K562 (cell line): ENCODE data around the gene LMOD1. TPM values are rescaled to one million over a fixed set of nuclear protein-coding genes. Genes with fewer than 3 reads are reported as not detected.
A peak's percentile ranks its signal among the peaks of the same experiment; 100 is the strongest.

Experiments
- ATF1 ChIP-seq, 2 experiments: fragments of 450-650 bp in 1 of 2; IDR thresholded peaks; 2 replicates each; pipeline ENCODE4 v1.6.1; 2016; ENCODE audit warnings: missing compliant biosample characterization in 1 of 2, missing genetic modification characterization in 1 of 2
- BRD4 ChIP-seq: fragments of 200-600 bp; sonication (generic); IDR thresholded peaks from 2 replicates; pipeline ENCODE4 v1.6.1; 2017; ENCODE audit warnings: inconsistent platforms
- CCNT2 ChIP-seq: IDR thresholded peaks from 2 replicates; pipeline ENCODE4 v1.6.1; 2011; ENCODE audit warnings: borderline replicate concordance, low read depth, mild to moderate bottlenecking, moderate library complexity, mixed read lengths, low read length; ENCODE audit not compliant: insufficient read length; ENCODE audit errors: extremely low read depth
- GATA2 ChIP-seq: sonication (generic); formaldehyde crosslinking; IDR thresholded peaks from 2 replicates; pipeline ENCODE4 v1.4.0; 2020; ENCODE audit warnings: mild to moderate bottlenecking, missing genetic modification reagents
- GATAD2A ChIP-seq: fragments of 450-650 bp; IDR thresholded peaks from 2 replicates; pipeline ENCODE4 v1.6.1; 2017
- HNRNPLL ChIP-seq: fragments of 200-400 bp; formaldehyde crosslinking; IDR thresholded peaks from 2 replicates; pipeline ENCODE4 v1.6.1; 2017; ENCODE audit warnings: low read length, low read depth, mild to moderate bottlenecking; ENCODE audit not compliant: poor library complexity, severe bottlenecking
- KDM5B ChIP-seq: fragments of 200-600 bp; sonication (generic); IDR thresholded peaks from 2 replicates; pipeline ENCODE4 v1.6.1; 2012; ENCODE audit warnings: low read depth, mild to moderate bottlenecking, moderate library complexity, low read length, control low read depth, inconsistent platforms; ENCODE audit not compliant: insufficient replicate concordance
- NUFIP1 ChIP-seq: fragments of 450-650 bp; IDR thresholded peaks from 2 replicates; pipeline ENCODE4 v1.6.1; 2018; ENCODE audit not compliant: partially characterized antibody
- RBM22 ChIP-seq: fragments of 200-400 bp; formaldehyde crosslinking; IDR thresholded peaks from 2 replicates; pipeline ENCODE4 v1.6.1; 2018; ENCODE audit warnings: low read length, low read depth; ENCODE audit not compliant: poor library complexity, severe bottlenecking
- RBM25 ChIP-seq: fragments of 200-400 bp; formaldehyde crosslinking; IDR thresholded peaks from 2 replicates; pipeline ENCODE4 v1.6.1; 2018; ENCODE audit warnings: low read length, low read depth, moderate library complexity; ENCODE audit not compliant: severe bottlenecking
- SMARCA5 ChIP-seq: fragments of 450-650 bp; IDR thresholded peaks from 2 replicates; pipeline ENCODE4 v1.6.1; 2016
- TCFL5 ChIP-seq: fragments of 250-450 bp; sonication (Bioruptor Pico); conservative IDR thresholded peaks from 2 replicates; pipeline ENCODE4 v1.6.1; 2021; ENCODE audit warnings: mild to moderate bottlenecking, moderate library complexity, matching md5 sums
- TRIM24 ChIP-seq, 2 experiments: fragments of 450-650 bp; IDR thresholded peaks; 2 replicates each; pipeline ENCODE4 v1.6.1; 2016
- ZBTB7A ChIP-seq: IDR thresholded peaks from 2 replicates; pipeline ENCODE4 v1.6.1; 2011; ENCODE audit warnings: low read depth, mild to moderate bottlenecking, low read length, moderate library complexity, borderline replicate concordance; ENCODE audit not compliant: control insufficient read depth
- ZNF586 ChIP-seq: fragments of 450-650 bp; formaldehyde crosslinking; conservative IDR thresholded peaks from 2 replicates; pipeline ENCODE4 v1.4.0; 2020; ENCODE audit warnings: mild to moderate bottlenecking, moderate library complexity
- ZNF79 ChIP-seq: fragments of 250-450 bp; sonication (Bioruptor Pico); IDR thresholded peaks from 2 replicates; pipeline ENCODE4 v1.4.0; 2020; ENCODE audit warnings: low read depth, mild to moderate bottlenecking, moderate library complexity
- polyA plus RNA-seq, 8 experiments: library from polyadenylated mRNA; depleted of rRNA in 4 of 8; stranded (reverse) in 5 of 8; unstranded in 3 of 8; fragments of >200 nt; fragmentation: Nextera tagmentation in 2 of 8; fragmentation: Illumina TruSeq in 1 of 8; extraction: Ambion mirVana in 2 of 8; extraction: Trizol in 1 of 8; gene quantifications; 2 replicates each; pipeline versions ENCODE4 v1.2.1 to v1.2.3, GENCODE V29; 2011 to 2014; ENCODE audit warnings: inconsistent platforms in 1 of 8, missing spikeins in 1 of 8
- total RNA-seq, 7 experiments: library from RNA; depleted of rRNA in 6 of 7; stranded (reverse); fragments of >200 nt in 6 of 7; fragmentation: Illumina TruSeq in 2 of 7; extraction: Trizol in 2 of 7; gene quantifications; 2 replicates each; pipeline versions ENCODE4 v1.2.1 to v1.2.3, GENCODE V29; 2011 to 2021; ENCODE audit warnings: low replicate concordance in 1 of 7
- TF ChIP-seq, protein P1 (sequence below): sonication (generic); formaldehyde crosslinking; IDR thresholded peaks from 2 replicates; pipeline ENCODE4 v1.8.1; 2022; ENCODE audit warnings: missing genetic modification reagents
- TF ChIP-seq, protein P2 (sequence below): fragments of 250-450 bp; sonication (Bioruptor Pico); IDR thresholded peaks from 2 replicates; pipeline ENCODE4 v1.4.0; 2020
- TF ChIP-seq, protein P3 (sequence below): sonication (generic); formaldehyde crosslinking; IDR thresholded peaks from 2 replicates; pipeline ENCODE4 v1.8.0; 2022; ENCODE audit warnings: mild to moderate bottlenecking, missing genetic modification reagents
- TF ChIP-seq, protein P4 (sequence below): sonication (generic); formaldehyde crosslinking; IDR thresholded peaks from 2 replicates; pipeline ENCODE4 v1.9.0; 2022; ENCODE audit warnings: mild to moderate bottlenecking, missing genetic modification reagents

Gene LMOD1
- total and polyA plus RNA-seq, 9 of the 15 experiments (the other 6 are each of a cell fraction or from before 2014, with no cell fraction given) = 0.03 to 0.54 (median 0.38) TPM; not detected in 1

DNA sequence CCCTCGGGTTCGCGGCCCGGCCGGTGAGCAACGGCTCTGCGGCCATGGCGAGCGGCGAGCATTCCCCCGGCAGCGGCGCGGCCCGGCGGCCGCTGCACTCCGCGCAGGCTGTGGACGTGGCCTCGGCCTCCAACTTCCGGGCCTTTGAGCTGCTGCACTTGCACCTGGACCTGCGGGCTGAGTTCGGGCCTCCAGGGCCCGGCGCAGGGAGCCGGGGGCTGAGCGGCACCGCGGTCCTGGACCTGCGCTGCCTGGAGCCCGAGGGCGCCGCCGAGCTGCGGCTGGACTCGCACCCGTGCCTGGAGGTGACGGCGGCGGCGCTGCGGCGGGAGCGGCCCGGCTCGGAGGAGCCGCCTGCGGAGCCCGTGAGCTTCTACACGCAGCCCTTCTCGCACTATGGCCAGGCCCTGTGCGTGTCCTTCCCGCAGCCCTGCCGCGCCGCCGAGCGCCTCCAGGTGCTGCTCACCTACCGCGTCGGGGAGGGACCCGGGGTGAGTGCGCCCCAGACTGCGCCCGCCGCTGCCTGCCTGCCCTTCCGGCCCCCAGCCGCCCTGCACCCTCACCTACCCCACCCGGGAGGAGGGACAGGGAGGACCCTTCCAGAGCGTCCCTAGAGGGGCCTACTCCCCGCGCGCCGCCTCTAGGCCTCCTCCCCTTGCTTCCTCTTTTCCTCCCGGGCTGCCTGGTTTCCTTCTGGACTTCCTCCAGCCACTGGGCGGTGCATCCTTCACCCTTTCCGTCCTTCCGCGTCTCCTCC lies 36.5 kb upstream of the LMOD1 start, which contains the start of gene RNPEP (continued):
- peak; percentile 84 for TF ChIP-seq ZBTB7A
- TF ChIP-seq HNRNPLL = peak; percentile 27
- TF ChIP-seq, protein P1, sequence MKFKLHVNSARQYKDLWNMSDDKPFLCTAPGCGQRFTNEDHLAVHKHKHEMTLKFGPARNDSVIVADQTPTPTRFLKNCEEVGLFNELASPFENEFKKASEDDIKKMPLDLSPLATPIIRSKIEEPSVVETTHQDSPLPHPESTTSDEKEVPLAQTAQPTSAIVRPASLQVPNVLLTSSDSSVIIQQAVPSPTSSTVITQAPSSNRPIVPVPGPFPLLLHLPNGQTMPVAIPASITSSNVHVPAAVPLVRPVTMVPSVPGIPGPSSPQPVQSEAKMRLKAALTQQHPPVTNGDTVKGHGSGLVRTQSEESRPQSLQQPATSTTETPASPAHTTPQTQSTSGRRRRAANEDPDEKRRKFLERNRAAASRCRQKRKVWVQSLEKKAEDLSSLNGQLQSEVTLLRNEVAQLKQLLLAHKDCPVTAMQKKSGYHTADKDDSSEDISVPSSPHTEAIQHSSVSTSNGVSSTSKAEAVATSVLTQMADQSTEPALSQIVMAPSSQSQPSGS (CRISPR knock-in tag) = no peak
- TF ChIP-seq BRD4 = peak; percentile 33; the same call in 1 of the 2 replicates
- peak; percentile 70; the same call in 1 of the 2 replicates for TF ChIP-seq SMARCA5
- TF ChIP-seq KDM5B = peak; percentile 85
- TF ChIP-seq, protein P2, sequence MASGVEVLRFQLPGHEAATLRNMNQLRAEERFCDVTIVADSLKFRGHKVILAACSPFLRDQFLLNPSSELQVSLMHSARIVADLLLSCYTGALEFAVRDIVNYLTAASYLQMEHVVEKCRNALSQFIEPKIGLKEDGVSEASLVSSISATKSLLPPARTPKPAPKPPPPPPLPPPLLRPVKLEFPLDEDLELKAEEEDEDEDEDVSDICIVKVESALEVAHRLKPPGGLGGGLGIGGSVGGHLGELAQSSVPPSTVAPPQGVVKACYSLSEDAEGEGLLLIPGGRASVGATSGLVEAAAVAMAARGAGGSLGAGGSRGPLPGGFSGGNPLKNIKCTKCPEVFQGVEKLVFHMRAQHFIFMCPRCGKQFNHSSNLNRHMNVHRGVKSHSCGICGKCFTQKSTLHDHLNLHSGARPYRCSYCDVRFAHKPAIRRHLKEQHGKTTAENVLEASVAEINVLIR (CRISPR knock-in tag) = no peak
- TF ChIP-seq GATAD2A = no peak
- TF ChIP-seq TCFL5 = no peak
- no peak for TF ChIP-seq GATA2
- peak in 1 of 2 experiments; percentile 88; a peak in 2 of 4 replicates for TF ChIP-seq TRIM24 (IDR thresholded peaks at IDR 0.05)
- no peak for TF ChIP-seq ATF1 (CRISPR knock-in tag; IDR thresholded peaks at IDR 0.05)
- peak; percentile 66 for TF ChIP-seq ATF1 (tag; IDR thresholded peaks at IDR 0.05)
- peak; percentile 34 for TF ChIP-seq RBM25
- peak; percentile 11 for TF ChIP-seq NUFIP1
- TF ChIP-seq CCNT2 = peak; percentile 65
- TF ChIP-seq, protein P3, sequence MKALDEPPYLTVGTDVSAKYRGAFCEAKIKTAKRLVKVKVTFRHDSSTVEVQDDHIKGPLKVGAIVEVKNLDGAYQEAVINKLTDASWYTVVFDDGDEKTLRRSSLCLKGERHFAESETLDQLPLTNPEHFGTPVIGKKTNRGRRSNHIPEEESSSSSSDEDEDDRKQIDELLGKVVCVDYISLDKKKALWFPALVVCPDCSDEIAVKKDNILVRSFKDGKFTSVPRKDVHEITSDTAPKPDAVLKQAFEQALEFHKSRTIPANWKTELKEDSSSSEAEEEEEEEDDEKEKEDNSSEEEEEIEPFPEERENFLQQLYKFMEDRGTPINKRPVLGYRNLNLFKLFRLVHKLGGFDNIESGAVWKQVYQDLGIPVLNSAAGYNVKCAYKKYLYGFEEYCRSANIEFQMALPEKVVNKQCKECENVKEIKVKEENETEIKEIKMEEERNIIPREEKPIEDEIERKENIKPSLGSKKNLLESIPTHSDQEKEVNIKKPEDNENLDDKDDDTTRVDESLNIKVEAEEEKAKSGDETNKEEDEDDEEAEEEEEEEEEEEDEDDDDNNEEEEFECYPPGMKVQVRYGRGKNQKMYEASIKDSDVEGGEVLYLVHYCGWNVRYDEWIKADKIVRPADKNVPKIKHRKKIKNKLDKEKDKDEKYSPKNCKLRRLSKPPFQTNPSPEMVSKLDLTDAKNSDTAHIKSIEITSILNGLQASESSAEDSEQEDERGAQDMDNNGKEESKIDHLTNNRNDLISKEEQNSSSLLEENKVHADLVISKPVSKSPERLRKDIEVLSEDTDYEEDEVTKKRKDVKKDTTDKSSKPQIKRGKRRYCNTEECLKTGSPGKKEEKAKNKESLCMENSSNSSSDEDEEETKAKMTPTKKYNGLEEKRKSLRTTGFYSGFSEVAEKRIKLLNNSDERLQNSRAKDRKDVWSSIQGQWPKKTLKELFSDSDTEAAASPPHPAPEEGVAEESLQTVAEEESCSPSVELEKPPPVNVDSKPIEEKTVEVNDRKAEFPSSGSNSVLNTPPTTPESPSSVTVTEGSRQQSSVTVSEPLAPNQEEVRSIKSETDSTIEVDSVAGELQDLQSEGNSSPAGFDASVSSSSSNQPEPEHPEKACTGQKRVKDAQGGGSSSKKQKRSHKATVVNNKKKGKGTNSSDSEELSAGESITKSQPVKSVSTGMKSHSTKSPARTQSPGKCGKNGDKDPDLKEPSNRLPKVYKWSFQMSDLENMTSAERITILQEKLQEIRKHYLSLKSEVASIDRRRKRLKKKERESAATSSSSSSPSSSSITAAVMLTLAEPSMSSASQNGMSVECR = peak; percentile 88
- TF ChIP-seq, protein P4, sequence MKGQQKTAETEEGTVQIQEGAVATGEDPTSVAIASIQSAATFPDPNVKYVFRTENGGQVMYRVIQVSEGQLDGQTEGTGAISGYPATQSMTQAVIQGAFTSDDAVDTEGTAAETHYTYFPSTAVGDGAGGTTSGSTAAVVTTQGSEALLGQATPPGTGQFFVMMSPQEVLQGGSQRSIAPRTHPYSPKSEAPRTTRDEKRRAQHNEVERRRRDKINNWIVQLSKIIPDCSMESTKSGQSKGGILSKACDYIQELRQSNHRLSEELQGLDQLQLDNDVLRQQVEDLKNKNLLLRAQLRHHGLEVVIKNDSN (CRISPR knock-in tag) = 0 out of 2 replicates have a peak, but pooled peaks have one; percentile 7
- no peak for TF ChIP-seq ZNF79
- TF ChIP-seq RBM22 = peak; percentile 57
- no peak for TF ChIP-seq ZNF586 (CRISPR knock-in tag)
